IMR-90 (cell line): Measurements from ENCODE around the gene C5orf24. TPM values are rescaled to one million over a fixed set of nuclear protein-coding genes. Genes with fewer than 3 reads are reported as not detected.
A peak's percentile ranks its signal among the peaks of the same experiment; 100 is the strongest.

Source experiments
- ATAC-seq: fragments of 200-7000 bp; cut with Tn5 transposase; 2 replicates; pipeline ENCODE4 v1.9.1; 2020; ENCODE audit warnings: low read depth, mild to moderate bottlenecking, moderate library complexity
- BruUV-seq: library from RNA; stranded (reverse); fragments of 400-500 nt; replicated peaks from 2 replicates; lab custom pipeline; 2021; lab: Mats Ljungman, UMichigan
- CTCF ChIA-PET: fragments of 300-600 bp; formaldehyde crosslinking; extraction: SDS; loops from one replicate; lab custom pipeline; 2021; ENCODE audit warnings: antibody characterized with exemption; lab: Yijun Ruan, JAX
- POLR2A ChIA-PET: fragments of 300-600 bp; sonication (Branson Sonifier 250); formaldehyde crosslinking; loops from one replicate; lab custom pipeline; 2022; ENCODE audit warnings: antibody characterized with exemption; ENCODE audit not compliant: unreplicated experiment; lab: Charles Lee
- DNase-seq: peaks from one replicate; pipeline ENCODE4 v3.0.0; 2013
- H2AFZ ChIP-seq: replicated peaks from 2 replicates; pipeline ENCODE3; 2013; ENCODE audit warnings: low read length, mild to moderate bottlenecking; ENCODE audit not compliant: poor library complexity
- H2AK5ac ChIP-seq: 2 replicates; pipeline ENCODE4 v1.6.1; 2013; ENCODE audit warnings: low read depth, low read length, inconsistent platforms
- H2AK9ac ChIP-seq: replicated peaks from 2 replicates; pipeline ENCODE3; 2013; ENCODE audit warnings: mild to moderate bottlenecking, low read depth, low read length, moderate library complexity; ENCODE audit not compliant: poor library complexity
- H2BK120ac ChIP-seq: 2 replicates; pipeline ENCODE4 v1.6.1; 2013; ENCODE audit warnings: low read depth, low read length, inconsistent platforms
- H2BK15ac ChIP-seq: 3 replicates; pipeline ENCODE4 v1.6.1; 2013; ENCODE audit warnings: low read depth, low read length, inconsistent platforms
- H2BK20ac ChIP-seq: 2 replicates; pipeline ENCODE4 v1.6.1; 2013; ENCODE audit warnings: low read depth, mild to moderate bottlenecking, inconsistent platforms, low read length, moderate library complexity
- H2BK5ac ChIP-seq: 2 replicates; pipeline ENCODE4 v1.6.1; 2013; ENCODE audit warnings: mild to moderate bottlenecking, low read depth, low read length, inconsistent platforms; ENCODE audit not compliant: poor library complexity, severe bottlenecking
- H3K14ac ChIP-seq: replicated peaks from 2 replicates; pipeline ENCODE4 v1.6.1; 2013; ENCODE audit warnings: low read depth, low read length, inconsistent platforms
- H3K18ac ChIP-seq: 2 replicates; pipeline ENCODE4 v1.6.1; 2013; ENCODE audit warnings: low read depth, low read length, control low read depth
- H3K23ac ChIP-seq: 2 replicates; pipeline ENCODE4 v1.6.1; 2013; ENCODE audit warnings: low read depth, low read length, inconsistent platforms
- H3K27ac ChIP-seq: 2 replicates; pipeline ENCODE4 v1.5.1; 2013; ENCODE audit warnings: mild to moderate bottlenecking, control low read depth, low read length; ENCODE audit not compliant: insufficient read depth
- H3K27me3 ChIP-seq: 2 replicates; pipeline ENCODE4 v1.6.1; 2013; ENCODE audit warnings: low read length; ENCODE audit not compliant: control insufficient read depth, insufficient read depth
- H3K36me3 ChIP-seq: 2 replicates; pipeline ENCODE4 v1.6.1; 2013; ENCODE audit warnings: low read length, mixed read lengths; ENCODE audit not compliant: control insufficient read depth, insufficient read depth
- H3K4ac ChIP-seq: 2 replicates; pipeline ENCODE4 v1.6.1; 2013; ENCODE audit warnings: low read depth, low read length, inconsistent platforms
- H3K4me1 ChIP-seq: 2 replicates; pipeline ENCODE4 v1.6.1; 2013; ENCODE audit warnings: low read length, mixed read lengths; ENCODE audit not compliant: control insufficient read depth, insufficient read depth
- H3K4me2 ChIP-seq: 2 replicates; pipeline ENCODE4 v1.6.1; 2013; ENCODE audit warnings: low read depth, mild to moderate bottlenecking, control low read depth, low read length, moderate library complexity
- H3K4me3 ChIP-seq: 2 replicates; pipeline ENCODE4 v1.5.1; 2013; ENCODE audit warnings: low read depth, mild to moderate bottlenecking, control low read depth, low read length, moderate library complexity; ENCODE audit not compliant: insufficient read depth
- H3K56ac ChIP-seq: 2 replicates; pipeline ENCODE4 v1.6.1; 2013; ENCODE audit warnings: low read length, inconsistent platforms; ENCODE audit not compliant: insufficient read depth; ENCODE audit errors: extremely low read depth
- H3K79me1 ChIP-seq, 2 experiments: 2 replicates each; pipeline ENCODE4 v1.6.1; 2013; ENCODE audit warnings: low read length in 2 of 2, inconsistent platforms in 1 of 2, low read depth in 1 of 2
- H3K9ac ChIP-seq: 2 replicates; pipeline ENCODE4 v1.6.1; 2013; ENCODE audit warnings: low read depth, low read length, control low read depth
- H3K9me1 ChIP-seq: 2 replicates; pipeline ENCODE4 v1.6.1; 2013; ENCODE audit warnings: low read length, inconsistent platforms; ENCODE audit not compliant: insufficient read depth
- H3K9me3 ChIP-seq: 2 replicates; pipeline ENCODE4 v1.6.1; 2013; ENCODE audit warnings: low read length; ENCODE audit not compliant: control insufficient read depth, insufficient read depth
- H4K20me1 ChIP-seq: 2 replicates; pipeline ENCODE4 v1.6.1; 2013; ENCODE audit warnings: low read length, inconsistent platforms; ENCODE audit not compliant: insufficient read depth
- H4K5ac ChIP-seq: 2 replicates; pipeline ENCODE4 v1.6.1; 2013; ENCODE audit warnings: mild to moderate bottlenecking, low read depth, low read length, control low read depth
- H4K8ac ChIP-seq, 2 experiments: 2 replicates each; pipeline ENCODE4 v1.6.1; 2013; ENCODE audit warnings: low read depth in 2 of 2, low read length in 2 of 2, control low read depth in 1 of 2, inconsistent platforms in 1 of 2
- H4K91ac ChIP-seq: 2 replicates; pipeline ENCODE4 v1.6.1; 2013; ENCODE audit warnings: low read depth, low read length, inconsistent platforms; ENCODE audit not compliant: insufficient read depth
- BHLHE40 ChIP-seq: fragments of 150-350 bp; IDR thresholded peaks from 2 replicates; pipeline ENCODE4 v1.6.1; 2016; ENCODE audit warnings: mild to moderate bottlenecking, low read depth, low read length
- CHD1 ChIP-seq: IDR thresholded peaks from 2 replicates; pipeline ENCODE4 v1.6.1; 2012; ENCODE audit warnings: low read depth, low read length, improper control_type of control experiment
- FOS ChIP-seq: fragments of 150-350 bp; IDR thresholded peaks from 2 replicates; pipeline ENCODE4 v1.6.1; 2016; ENCODE audit warnings: low read depth, low read length
- MAFK ChIP-seq: IDR thresholded peaks from 2 replicates; pipeline ENCODE4 v1.6.1; 2012; ENCODE audit warnings: low read depth, low read length, improper control_type of control experiment
- MXI1 ChIP-seq: IDR thresholded peaks from 2 replicates; pipeline ENCODE4 v1.6.1; 2012; ENCODE audit warnings: low read depth, mild to moderate bottlenecking, low read length, moderate library complexity, borderline replicate concordance
- POLR2A ChIP-seq: IDR thresholded peaks from 2 replicates; pipeline ENCODE4 v1.6.1; 2012; ENCODE audit warnings: mild to moderate bottlenecking, low read depth, low read length
- RAD21 ChIP-seq: IDR thresholded peaks from 2 replicates; pipeline ENCODE4 v1.6.1; 2012; ENCODE audit warnings: low read length, improper control_type of control experiment
- SMC3 ChIP-seq: fragments of 150-350 bp; IDR thresholded peaks from 2 replicates; pipeline ENCODE4 v1.6.1; 2016; ENCODE audit warnings: low read depth, mild to moderate bottlenecking, antibody characterized with exemption, low read length, moderate library complexity
- WGBS, 2 experiments: methylation state at CpG; one replicate each; pipeline versions ENCODE4 v1.1.5 to v1.1.7; 2013; ENCODE audit warnings: missing lambda C conversion rate in 2 of 2; ENCODE audit not compliant: insufficient read length in 1 of 2; ENCODE audit errors: extremely low coverage in 2 of 2; 5-methylcytosine and 5-hydroxymethylcytosine counted together
- dilution Hi-C: fragments of 300-500 bp; cut with HindIII; formaldehyde crosslinking; loops from one replicate; pipeline ENCODE4 v1.14.3; 2018; ENCODE audit warnings: low sequenced_read_pairs; ENCODE audit not compliant: unreplicated experiment
- in situ Hi-C: fragments of 300-500 bp; cut with MboI; formaldehyde crosslinking; loops from 3 replicates; pipeline ENCODE4 v1.14.3; 2019; ENCODE audit warnings: low sequenced_read_pairs, inconsistent platforms, mixed read lengths
- intact Hi-C: fragments of 100-400 bp; cut with micrococcal nuclease; formaldehyde crosslinking; loops from 2 replicates; pipeline ENCODE4 v1.10.0; 2022
- polyA plus RNA-seq, 3 experiments: library from polyadenylated mRNA; depleted of rRNA; stranded (reverse); fragments of >200 nt; gene quantifications; 2 replicates each; pipeline ENCODE4 v1.2.3, GENCODE V29; 2012; ENCODE audit warnings: low replicate concordance in 1 of 3
- total RNA-seq: library from RNA; depleted of rRNA; stranded (reverse); fragments of >200 nt; gene quantifications from 2 replicates; pipeline ENCODE4 v1.2.3, GENCODE V29; 2012
- TF ChIP-seq, protein P1 (sequence below): conservative IDR thresholded peaks from 2 replicates; pipeline ENCODE4 v1.5.1; 2012; ENCODE audit warnings: mild to moderate bottlenecking, low read depth, low read length, improper control_type of control experiment

Gene C5orf24
- total and polyA plus RNA-seq, 2 of the 4 experiments (the other 2 are of a cell fraction): 29.8 to 44.9 TPM

- TF ChIP-seq MXI1: no peak
Observed at GRCh38 chr5:134833340-134834032, 12.3 kb upstream of the C5orf24 start (continued).

DNA sequence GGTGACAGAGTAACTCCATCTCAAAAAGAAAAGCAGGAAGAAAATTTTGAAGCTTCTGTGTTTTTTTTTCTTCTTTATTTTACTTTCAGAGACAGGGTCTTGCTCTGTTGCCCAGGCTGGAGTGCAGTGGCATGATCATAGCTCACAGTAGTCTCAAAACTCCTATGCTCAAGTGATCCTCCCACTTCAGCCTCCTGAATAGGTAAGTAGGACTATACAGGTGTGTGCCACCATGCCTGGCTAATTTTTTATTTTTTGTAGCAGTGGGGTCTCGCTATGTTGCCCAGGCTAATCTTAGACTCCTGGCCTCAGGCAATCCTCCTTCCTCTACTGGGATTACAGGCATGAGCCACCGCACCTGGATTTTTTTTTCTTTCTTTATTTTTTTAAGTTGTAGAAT, 10.1 kb upstream of the C5orf24 start:
- dilution Hi-C loops: no loop called here
- Histone ChIP-seq H2BK20ac (no peak overlapping the region), H3K4me3 (no peak overlapping the region), H4K8ac (no peak overlapping the region), H2BK120ac (no peak overlapping the region), H2AK9ac (no peak overlapping the region), H4K20me1 (no peaks in the 10 kb centered on the region), H3K14ac (no peak overlapping the region), H2BK5ac (peak overlapping the region; percentile 92), H3K27me3 (no peaks in the 10 kb centered on the region), H2AFZ (no peak overlapping the region), H2BK15ac (peak overlapping the region; percentile 79; the same call in 1 of the 3 replicates), H3K9me3 (no peaks in the 10 kb centered on the region), H3K4me1 (peaks cover 11% of the 10 kb centered on the region), H4K91ac (peak overlapping the region; percentile 61; the same call in 1 of the 2 replicates), H3K79me1 (peaks cover 9 to 34% of the 10 kb centered on the region in 2 experiments), H3K4me2 (no peak overlapping the region), H3K56ac (no peak overlapping the region), H3K4ac (no peak overlapping the region), H2AK5ac (peak overlapping the region; percentile 78; the same call in 1 of the 2 replicates), H3K9ac (no peak overlapping the region), H4K5ac (no peak overlapping the region), H3K27ac (peak overlapping the region; percentile 98; the same call in 1 of the 2 replicates), H3K36me3 (peaks cover 14% of the 10 kb centered on the region), H3K9me1 (peaks cover 16% of the 10 kb centered on the region; the same call in 1 of the 2 replicates), H3K18ac (no peak overlapping the region), H3K23ac (no peak overlapping the region)
- TF ChIP-seq MXI1 (no peak), SMC3 (no peak), CHD1 (no peak), POLR2A (no peak), RAD21 (no peak), FOS (no peak), BHLHE40 (no peak), MAFK (no peak)
- TF ChIP-seq, protein P1, sequence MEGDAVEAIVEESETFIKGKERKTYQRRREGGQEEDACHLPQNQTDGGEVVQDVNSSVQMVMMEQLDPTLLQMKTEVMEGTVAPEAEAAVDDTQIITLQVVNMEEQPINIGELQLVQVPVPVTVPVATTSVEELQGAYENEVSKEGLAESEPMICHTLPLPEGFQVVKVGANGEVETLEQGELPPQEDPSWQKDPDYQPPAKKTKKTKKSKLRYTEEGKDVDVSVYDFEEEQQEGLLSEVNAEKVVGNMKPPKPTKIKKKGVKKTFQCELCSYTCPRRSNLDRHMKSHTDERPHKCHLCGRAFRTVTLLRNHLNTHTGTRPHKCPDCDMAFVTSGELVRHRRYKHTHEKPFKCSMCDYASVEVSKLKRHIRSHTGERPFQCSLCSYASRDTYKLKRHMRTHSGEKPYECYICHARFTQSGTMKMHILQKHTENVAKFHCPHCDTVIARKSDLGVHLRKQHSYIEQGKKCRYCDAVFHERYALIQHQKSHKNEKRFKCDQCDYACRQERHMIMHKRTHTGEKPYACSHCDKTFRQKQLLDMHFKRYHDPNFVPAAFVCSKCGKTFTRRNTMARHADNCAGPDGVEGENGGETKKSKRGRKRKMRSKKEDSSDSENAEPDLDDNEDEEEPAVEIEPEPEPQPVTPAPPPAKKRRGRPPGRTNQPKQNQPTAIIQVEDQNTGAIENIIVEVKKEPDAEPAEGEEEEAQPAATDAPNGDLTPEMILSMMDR: no peak
- intact Hi-C loops: no loop called here
- ATAC-seq (no peak), DNase-seq (no peak)
- ChIA-PET CTCF (no interaction called here), POLR2A (no interaction called here)
- no TSS peak for BruUV-seq
- no CpG with 5 or more reads among the region's 2 CpGs for WGBS, 2 experiments
- in situ Hi-C loops: no loop called here
